Activated naive CD4-positive, alpha-beta T cell treated with anti-CD3 and anti-CD28 coated beads, Interleukin-2, amount 10 ng/mL, durations not matched to agents 7 days and 5 days (primary cell): ENCODE results near the gene RPS24.

Source experiments
- CTCF ChIA-PET: fragments of 350-600 bp; sonication (Branson Sonifier 250); formaldehyde crosslinking; loops from one replicate; lab custom pipeline; 2021; ENCODE audit warnings: antibody characterized with exemption; lab: Charles Lee
- DNase-seq: peaks from one replicate; pipeline ENCODE4 v3.0.0-alpha.2; 2020
- H3K27ac Mint-ChIP-seq: one replicate; pipeline ENCODE4 v1.8.0; 2021; ENCODE audit warnings: mild to moderate bottlenecking, moderate library complexity, mixed read lengths
- H3K27me3 Mint-ChIP-seq: one replicate; pipeline ENCODE4 v1.8.0; 2021; ENCODE audit warnings: mild to moderate bottlenecking, mixed read lengths
- H3K36me3 Mint-ChIP-seq: one replicate; pipeline ENCODE4 v1.8.0; 2021; ENCODE audit warnings: mixed read lengths
- H3K4me1 Mint-ChIP-seq: one replicate; pipeline ENCODE4 v1.8.0; 2021; ENCODE audit warnings: mixed read lengths
- H3K4me3 Mint-ChIP-seq: one replicate; pipeline ENCODE4 v1.8.0; 2021; ENCODE audit warnings: mild to moderate bottlenecking, moderate library complexity, mixed read lengths
- H3K9me3 Mint-ChIP-seq: one replicate; pipeline ENCODE4 v1.8.0; 2021; ENCODE audit warnings: mixed read lengths

The RPS24 gene

DNA sequence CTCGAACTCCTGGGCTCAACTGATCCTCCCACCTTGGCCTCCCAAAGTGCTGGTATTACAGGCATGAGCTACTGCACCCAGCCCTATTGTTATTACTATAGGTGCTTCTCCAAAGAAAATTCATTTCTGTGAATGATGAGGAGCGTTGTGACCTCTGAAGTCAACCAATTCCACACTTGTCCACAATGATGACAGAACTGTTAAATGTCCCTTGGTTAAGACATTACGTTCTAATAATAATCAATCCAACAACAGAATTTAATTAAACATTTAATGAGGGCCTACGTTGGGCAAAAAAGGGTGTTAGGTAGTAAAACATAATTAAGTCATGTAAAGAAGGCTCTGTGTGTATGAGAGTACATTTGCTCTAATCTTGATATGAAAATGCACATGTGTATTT lies 22.6 kb upstream of the RPS24 start:
- CTCF ChIA-PET = no interaction called here
- no peak for DNase-seq
- Mint-ChIP-seq H3K27ac (no peak overlapping the region), H3K36me3 (peaks cover 48% of the 10 kb centered on the region), H3K27me3 (no peaks in the 10 kb centered on the region), H3K4me3 (no peak overlapping the region), H3K9me3 (no peaks in the 10 kb centered on the region), H3K4me1 (no peaks in the 10 kb centered on the region)

DNA sequence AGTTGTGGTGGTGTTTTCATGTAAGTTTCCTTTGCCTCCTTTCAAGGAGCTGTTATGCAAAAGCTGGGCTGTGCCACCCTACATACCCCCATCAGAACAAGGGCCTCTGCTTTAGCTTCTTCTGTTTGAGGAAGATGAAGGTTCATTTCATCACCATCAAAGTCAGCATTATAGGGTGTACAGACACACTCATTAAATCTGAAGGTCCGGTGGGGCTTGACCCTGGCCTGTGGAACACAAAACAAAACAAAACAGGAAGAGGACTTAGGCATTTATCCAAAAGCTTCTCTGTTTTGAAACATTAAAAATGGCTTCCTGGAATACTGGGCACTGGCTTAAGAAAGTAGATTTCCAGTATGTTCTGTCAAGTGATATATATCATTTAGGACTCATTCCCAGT lies 20.1 kb upstream of the RPS24 start:
- CTCF ChIA-PET = interaction anchor here (1.2 kb wide), 1 partner anchor 15 kb away, joined by 3 read pairs; no protein-coding TSS in a partner anchor
- Mint-ChIP-seq H3K36me3 (peaks cover 45% of the 10 kb centered on the region), H3K4me3 (no peak overlapping the region), H3K27ac (no peak overlapping the region), H3K4me1 (no peaks in the 10 kb centered on the region), H3K9me3 (no peaks in the 10 kb centered on the region), H3K27me3 (no peaks in the 10 kb centered on the region)
- no peak for DNase-seq

DNA sequence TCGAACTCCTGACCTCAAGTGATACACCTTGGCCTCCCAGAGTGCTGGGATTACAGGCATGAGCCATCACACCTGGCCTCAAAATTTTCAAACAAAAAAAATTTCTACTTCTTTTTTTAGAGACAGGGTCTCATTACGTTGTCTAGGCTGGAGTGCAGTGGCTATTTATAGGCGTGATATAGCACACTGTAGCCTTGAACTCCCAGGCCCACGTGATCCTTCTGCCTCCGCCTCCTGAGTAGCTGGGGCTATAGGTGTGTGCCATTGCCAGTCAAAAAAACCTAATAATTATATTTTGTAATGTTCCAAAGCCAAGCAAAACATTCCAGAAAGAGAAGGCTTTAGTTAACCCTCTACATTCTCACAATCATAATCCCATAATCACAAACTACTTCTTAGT lies 18.1 kb upstream of the RPS24 start:
- Mint-ChIP-seq H3K27me3 (no peaks in the 10 kb centered on the region), H3K4me3 (no peak overlapping the region), H3K9me3 (no peaks in the 10 kb centered on the region), H3K36me3 (peaks cover 41% of the 10 kb centered on the region), H3K27ac (no peak overlapping the region), H3K4me1 (no peaks in the 10 kb centered on the region)
- CTCF ChIA-PET = no interaction called here
- DNase-seq = no peak

DNA sequence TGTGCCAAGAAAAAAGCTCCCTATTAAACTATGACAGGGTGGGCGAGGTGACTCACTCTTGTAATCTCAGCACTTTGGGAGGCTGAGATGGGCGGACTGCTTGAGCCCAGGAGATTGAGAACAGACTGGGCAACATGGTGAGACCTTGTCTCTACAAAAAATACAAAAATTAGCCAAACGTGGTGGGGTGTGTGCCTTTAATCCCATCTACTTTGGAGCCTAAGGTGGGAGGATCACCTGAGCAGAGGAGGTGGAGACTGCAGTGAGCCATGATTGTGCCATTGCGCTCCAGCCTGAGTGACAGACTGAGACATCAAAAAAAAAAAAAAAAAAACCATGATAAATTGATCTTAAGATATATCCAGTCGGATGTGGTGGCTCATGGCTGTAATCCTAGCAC lies 15.8 kb upstream of the RPS24 start:
- no peak for DNase-seq
- CTCF ChIA-PET = no interaction called here
- no peak overlapping the region for H3K27ac Mint-ChIP-seq
- H3K4me1 Mint-ChIP-seq = no peaks in the 10 kb centered on the region
- no peak overlapping the region for H3K4me3 Mint-ChIP-seq
- peaks cover 42% of the 10 kb centered on the region for H3K36me3 Mint-ChIP-seq
- H3K9me3 Mint-ChIP-seq = no peaks in the 10 kb centered on the region
- H3K27me3 Mint-ChIP-seq = no peaks in the 10 kb centered on the region

DNA sequence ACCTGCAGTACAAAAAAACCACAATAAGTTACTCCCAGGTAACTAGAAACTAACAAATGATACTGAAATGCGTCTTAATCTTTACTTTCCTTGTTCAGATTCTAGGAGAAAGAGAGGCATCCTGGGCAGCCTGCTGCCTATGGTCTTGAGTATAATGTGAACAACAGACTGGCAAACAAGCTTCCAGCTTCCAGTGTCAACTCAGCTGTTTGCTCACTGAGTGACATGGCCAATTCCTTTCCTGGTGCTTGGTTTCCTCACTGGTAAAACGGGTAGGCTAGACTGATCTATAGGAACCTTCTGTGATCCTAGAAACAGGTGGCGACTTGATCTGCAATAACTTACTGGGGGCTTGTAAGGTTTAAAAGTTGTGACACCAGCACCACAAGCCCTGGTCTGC lies 14.4 kb upstream of the RPS24 start:
- no peaks in the 10 kb centered on the region for H3K4me1 Mint-ChIP-seq
- DNase-seq = no peak
- no peak overlapping the region for H3K27ac Mint-ChIP-seq
- no peaks in the 10 kb centered on the region for H3K27me3 Mint-ChIP-seq
- H3K9me3 Mint-ChIP-seq = no peaks in the 10 kb centered on the region
- H3K4me3 Mint-ChIP-seq = no peak overlapping the region
- peaks cover 40% of the 10 kb centered on the region for H3K36me3 Mint-ChIP-seq
- CTCF ChIA-PET = no interaction called here

DNA sequence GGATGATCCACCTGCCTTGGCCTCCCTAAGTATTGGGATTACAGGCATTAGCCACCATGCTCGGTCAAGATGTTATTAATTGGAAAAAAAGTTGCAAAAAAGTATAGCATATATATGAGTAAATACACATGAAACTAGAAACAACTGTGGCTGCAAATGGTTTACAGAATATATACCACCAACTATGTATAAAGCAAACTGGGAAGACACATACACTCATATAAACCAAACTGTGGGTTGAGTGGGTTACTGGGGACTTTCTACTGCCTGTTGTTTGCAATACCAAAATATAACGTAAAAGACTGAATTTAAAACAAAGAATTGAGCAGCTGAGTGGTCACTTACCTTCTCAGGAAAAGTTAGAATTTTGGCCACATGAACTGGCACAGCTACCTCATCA lies 12.5 kb upstream of the RPS24 start:
- CTCF ChIA-PET = interaction anchor here (1.2 kb wide), 1 partner anchor 8 kb away, joined by 3 read pairs; the partner anchor contains the start of gene POLR3A
- Mint-ChIP-seq H3K36me3 (peaks cover 46% of the 10 kb centered on the region), H3K27ac (no peak overlapping the region), H3K4me1 (no peaks in the 10 kb centered on the region), H3K4me3 (no peak overlapping the region), H3K9me3 (no peaks in the 10 kb centered on the region), H3K27me3 (no peaks in the 10 kb centered on the region)
- no peak for DNase-seq

DNA sequence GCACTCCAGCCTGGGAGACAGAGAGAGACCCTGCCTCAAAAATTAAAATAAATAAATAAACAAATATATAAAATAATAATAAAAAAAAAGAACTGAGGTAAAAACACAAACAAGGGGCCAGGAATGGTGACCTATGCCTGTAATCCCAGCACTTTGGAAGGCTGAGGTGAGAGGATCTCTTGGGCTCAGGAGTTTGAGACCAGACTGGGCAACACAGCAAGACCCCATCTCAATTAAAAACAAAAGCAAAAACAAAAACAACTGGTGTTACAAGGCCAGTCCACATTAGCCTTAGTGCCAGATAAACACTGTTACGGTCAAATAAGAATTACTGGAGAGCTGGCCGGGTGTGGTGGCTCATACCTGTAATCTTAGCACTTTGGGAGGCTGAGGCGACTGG lies 9.9 kb upstream of the RPS24 start:
- no peak for DNase-seq
- Mint-ChIP-seq H3K27me3 (no peaks in the 10 kb centered on the region), H3K36me3 (peaks cover 38% of the 10 kb centered on the region), H3K4me3 (no peak overlapping the region), H3K27ac (no peak overlapping the region), H3K9me3 (no peaks in the 10 kb centered on the region), H3K4me1 (peaks cover 18% of the 10 kb centered on the region)
- CTCF ChIA-PET = no interaction called here

DNA sequence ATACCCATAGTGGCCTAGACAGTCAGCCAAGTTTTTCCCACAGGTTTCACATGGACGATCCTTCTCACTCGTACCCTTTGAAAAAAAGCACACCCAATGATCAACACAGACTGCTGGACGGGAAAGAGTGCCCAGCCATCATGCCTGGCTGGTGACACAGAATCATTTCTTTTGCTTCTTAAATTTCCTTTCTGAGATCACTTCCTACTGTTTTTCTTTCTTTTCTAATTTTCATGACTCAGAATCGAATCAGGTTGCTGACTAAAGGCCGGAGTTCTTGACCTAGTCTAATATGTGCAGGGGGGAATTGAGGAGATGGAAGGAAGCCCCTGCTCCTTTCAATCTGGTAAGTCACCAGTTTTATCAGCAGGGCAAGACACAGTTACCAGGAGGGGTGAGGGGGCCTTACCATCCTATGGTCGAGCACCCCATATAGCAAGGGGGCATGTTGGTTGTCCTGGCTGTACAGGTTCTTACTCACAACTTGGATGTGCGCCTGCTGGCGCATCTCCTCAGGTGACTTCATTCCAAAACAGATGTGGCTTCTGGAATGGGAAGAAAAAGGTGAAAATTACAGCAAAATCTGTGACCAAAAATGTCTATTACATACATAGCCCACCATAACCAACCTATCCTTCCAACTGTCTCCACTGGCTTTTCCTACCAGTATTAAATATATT lies 7.8 kb upstream of the RPS24 start:
- H3K4me3 Mint-ChIP-seq = no peak overlapping the region
- CTCF ChIA-PET = no interaction called here
- peaks cover 34% of the 10 kb centered on the region for H3K36me3 Mint-ChIP-seq

DNA sequence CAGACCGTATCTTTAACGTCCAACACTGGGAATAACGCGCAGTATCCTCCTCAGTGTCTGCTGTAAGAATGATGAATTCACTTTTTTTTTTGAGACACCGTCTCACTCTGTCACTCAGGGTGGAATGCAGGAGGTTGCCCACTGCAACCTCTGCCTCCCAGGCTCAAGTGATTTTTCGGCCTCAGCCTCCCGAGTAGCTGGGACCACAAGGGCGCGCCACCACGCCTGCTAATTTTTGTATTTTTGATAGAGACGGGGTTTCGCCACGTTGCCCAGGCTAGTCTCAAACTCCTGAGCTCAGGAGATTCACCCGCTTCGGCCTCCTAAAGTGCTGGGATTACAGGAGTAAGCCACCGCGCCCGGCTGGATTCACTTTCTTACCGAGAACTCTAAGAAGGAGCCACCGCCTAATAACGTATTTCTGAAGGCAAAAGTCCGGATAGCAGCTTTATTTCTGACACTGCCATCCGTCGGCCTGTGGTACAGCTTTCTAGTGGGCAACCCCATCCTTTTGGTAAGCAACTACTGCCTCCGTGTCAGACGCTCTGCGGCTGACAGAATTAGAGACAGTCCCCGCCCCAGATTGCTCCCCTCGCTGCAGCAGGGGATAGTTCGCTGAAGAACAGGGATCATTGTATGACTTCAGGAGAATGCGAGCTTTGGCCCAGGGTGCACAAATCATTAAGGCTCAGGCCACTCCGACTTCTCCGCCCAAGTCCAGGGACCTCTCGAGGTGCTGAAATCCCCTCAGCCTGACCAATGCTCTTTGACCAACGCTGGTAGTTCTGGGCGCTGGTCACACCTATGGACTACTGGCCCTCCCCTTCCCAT lies 5.0 kb upstream of the RPS24 start:
- Mint-ChIP-seq H3K4me1 (peaks cover 33% of the 10 kb centered on the region), H3K27me3 (peaks cover 3% of the 10 kb centered on the region), H3K4me3 (peak overlapping the region; percentile 97), H3K27ac (peak overlapping the region; percentile 93), H3K36me3 (peaks cover 22% of the 10 kb centered on the region), H3K9me3 (no peaks in the 10 kb centered on the region)
- CTCF ChIA-PET = interaction anchor here (0.6 to 1.5 kb wide), 2 partner anchors 15 to 20 kb away, joined by 3 read pairs; no protein-coding TSS in a partner anchor
- DNase-seq = peak; percentile 52

More for the DNA sequence above, 7.8 kb upstream of the RPS24 start:
- DNase-seq = no peak
- Mint-ChIP-seq H3K4me1 (peaks cover 31% of the 10 kb centered on the region), H3K27ac (no peak overlapping the region), H3K27me3 (peaks cover 3% of the 10 kb centered on the region), H3K9me3 (no peaks in the 10 kb centered on the region)

DNA sequence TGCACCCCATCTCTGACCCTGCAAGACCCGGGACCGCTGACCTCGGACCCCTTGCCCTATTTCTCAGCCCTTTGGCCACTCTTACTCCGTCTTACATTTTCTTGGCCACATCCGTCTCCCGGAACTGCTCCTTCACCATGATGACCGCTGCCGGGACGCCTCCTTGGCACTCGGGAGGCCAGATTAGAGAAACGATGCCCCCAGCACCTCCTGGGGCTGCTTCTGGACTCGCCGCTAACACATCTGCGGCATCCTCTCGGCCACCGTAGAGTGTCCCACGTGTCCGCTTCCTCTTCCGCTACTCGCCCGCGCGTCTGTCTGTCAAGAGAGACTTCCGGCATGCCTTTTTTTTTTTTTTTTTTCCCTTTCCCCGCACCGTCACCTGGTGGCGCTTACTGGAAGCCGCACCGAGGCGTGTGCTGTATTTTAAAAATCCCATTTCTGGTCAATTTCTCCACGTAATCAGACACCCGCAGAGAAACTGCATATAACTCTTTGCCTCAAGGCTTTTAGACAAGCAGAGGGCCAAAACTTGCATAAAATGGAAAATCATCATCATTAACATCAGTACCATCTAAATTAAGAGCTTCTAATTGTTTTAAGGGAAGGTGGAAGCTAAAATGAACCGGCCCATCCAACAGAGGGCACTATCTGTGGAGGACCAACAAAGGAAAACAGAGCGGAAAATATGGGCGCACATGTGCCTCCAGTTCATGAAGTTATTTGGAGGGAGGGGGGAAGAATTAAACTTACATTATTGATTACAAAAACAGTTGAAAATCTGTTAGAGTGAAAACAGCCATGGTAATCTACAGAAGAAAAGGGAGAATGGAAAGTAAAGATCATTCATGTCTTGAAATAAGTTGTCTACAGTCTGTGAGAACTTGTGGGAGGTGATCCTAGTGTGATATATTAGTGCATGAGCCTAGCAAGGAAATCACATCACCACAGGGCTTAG lies 4.1 kb upstream of the RPS24 start, which contains the start of gene POLR3A:
Gene POLR3A, minus strand, starts transcription at position 247 of the 958 bp plus-strand sequence. Its CDS starts 108 bp downstream, at position 139.
- Mint-ChIP-seq H3K9me3 (no peaks in the 10 kb centered on the region), H3K27ac (peak within 1 kb of the TSS; percentile 93), H3K4me1 (peaks cover 36% of the 10 kb centered on the region), H3K4me3 (peak within 1 kb of the TSS; percentile 97), H3K27me3 (peaks cover 3% of the 10 kb centered on the region), H3K36me3 (peaks cover 21% of the 10 kb centered on the region)
- DNase-seq = peak; percentile 94
- CTCF ChIA-PET = interaction anchor here (0.6 to 1.0 kb wide), 3 partner anchors 8 to 214 kb away, joined by 3 read pairs; partner anchors contain the start of gene DLG5

DNA sequence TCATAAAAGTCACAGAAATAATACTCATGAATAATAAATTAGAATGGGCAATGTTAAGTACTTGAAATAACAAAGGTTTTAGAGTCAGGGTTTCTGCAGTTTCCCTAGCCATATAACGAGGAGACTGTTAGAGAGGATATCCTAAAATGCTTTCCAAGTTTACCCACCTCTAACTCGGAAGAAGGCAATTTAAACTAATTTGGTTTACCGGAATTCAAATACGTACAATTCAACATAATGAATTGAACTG lies 351 bp upstream of the RPS24 start:
- Mint-ChIP-seq H3K9me3 (no peaks in the 10 kb centered on the region), H3K27me3 (peaks cover 3% of the 10 kb centered on the region), H3K4me3 (peak overlapping the region; percentile 82), H3K27ac (peak overlapping the region; percentile 79), H3K36me3 (peaks cover 39% of the 10 kb centered on the region), H3K4me1 (peaks cover 56% of the 10 kb centered on the region)
- no peak for DNase-seq
- CTCF ChIA-PET = no interaction called here

DNA sequence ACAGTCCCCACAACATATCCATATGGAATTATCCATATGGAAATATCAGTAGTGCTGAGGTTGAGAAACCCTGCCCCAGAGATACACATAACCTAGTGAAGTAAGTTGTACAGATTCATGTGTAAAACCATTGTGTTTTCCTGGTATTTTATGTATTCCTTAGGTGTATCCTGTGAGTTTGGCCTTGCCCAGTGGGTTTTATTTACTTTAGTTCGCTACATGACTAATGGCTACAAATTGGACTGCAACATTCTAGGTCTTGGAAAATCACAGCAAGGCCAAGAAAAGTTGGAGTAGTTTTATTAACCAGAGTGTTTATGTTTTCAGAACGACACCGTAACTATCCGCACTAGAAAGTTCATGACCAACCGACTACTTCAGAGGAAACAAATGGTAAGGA lies 1.4 kb downstream of the RPS24 start:
- H3K27me3 Mint-ChIP-seq = no peaks in the 10 kb centered on the region
- no peaks in the 10 kb centered on the region for H3K9me3 Mint-ChIP-seq
- H3K4me1 Mint-ChIP-seq = peaks cover 55% of the 10 kb centered on the region
- CTCF ChIA-PET = no interaction called here
- no peak for DNase-seq
- H3K36me3 Mint-ChIP-seq = peaks cover 50% of the 10 kb centered on the region
- peak overlapping the region; percentile 82 for H3K4me3 Mint-ChIP-seq
- H3K27ac Mint-ChIP-seq = peak overlapping the region; percentile 79

DNA sequence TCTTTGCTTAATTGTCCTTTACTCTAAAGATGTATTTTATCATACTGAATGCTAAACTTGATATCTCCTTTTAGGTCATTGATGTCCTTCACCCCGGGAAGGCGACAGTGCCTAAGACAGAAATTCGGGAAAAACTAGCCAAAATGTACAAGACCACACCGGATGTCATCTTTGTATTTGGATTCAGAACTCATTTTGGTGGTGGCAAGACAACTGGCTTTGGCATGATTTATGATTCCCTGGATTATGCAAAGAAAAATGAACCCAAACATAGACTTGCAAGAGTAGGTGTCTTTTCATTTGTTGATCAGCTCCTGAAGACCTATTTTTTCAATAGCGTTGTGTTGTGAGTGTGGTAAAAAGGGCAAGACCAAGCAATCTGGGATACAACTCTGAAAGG lies 1.8 kb downstream of the RPS24 start:
- Mint-ChIP-seq H3K27ac (peak overlapping the region; percentile 5), H3K9me3 (no peaks in the 10 kb centered on the region), H3K27me3 (no peaks in the 10 kb centered on the region), H3K36me3 (peaks cover 51% of the 10 kb centered on the region), H3K4me1 (peaks cover 52% of the 10 kb centered on the region), H3K4me3 (peak overlapping the region; percentile 82)
- CTCF ChIA-PET = interaction anchor here (2.3 kb wide), 1 partner anchor 11 kb away, joined by 15 read pairs; no protein-coding TSS in a partner anchor
- DNase-seq = no peak
